Measurements from ENCODE around the gene MOCS1.

The MOCS1 gene

DNA sequence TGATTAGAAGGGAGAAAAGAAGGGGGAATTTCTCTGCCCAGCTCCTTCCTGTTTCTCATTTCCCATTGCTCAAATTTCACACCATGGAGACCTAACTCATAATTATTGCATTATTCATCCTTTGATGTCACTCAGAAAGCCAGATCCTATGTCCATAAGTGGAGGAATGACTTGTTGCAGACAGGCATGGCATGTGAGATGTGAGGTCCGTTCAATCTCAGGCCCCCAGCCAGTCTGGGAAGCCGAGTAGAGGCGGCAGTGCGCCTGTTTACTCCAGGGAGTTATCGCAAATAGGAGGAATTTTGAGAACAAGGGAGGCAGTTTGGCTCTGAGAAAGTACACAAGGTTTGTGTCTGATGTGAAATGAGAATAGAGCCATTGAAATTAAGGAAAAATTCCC lies 26.9 kb upstream of the MOCS1 start:
- no peaks in the 10 kb centered on the region for H3K4me1 ChIP-seq (ENCODE audit: control insufficient read depth, insufficient read depth, low read length)
- H3K9me3 ChIP-seq (ENCODE audit: control insufficient read depth, insufficient read depth, low read depth, low read length): no peaks in the 10 kb centered on the region
- TF ChIP-seq RBAK (tag by site-specific recombination; IDR thresholded peaks at IDR 0.05): no peak
- H3K36me3 ChIP-seq (ENCODE audit: control insufficient read depth in 2 of 2, insufficient read depth in 1 of 2, low read length in 2 of 2): no peaks in the 10 kb centered on the region
- H3K4me3 ChIP-seq (ENCODE audit: low read depth, low read length): no peak overlapping the region
- ChIA-PET POLR2A (no interaction called here), CTCF (interaction anchor here (0.6 kb wide), 1 partner anchor 1373 kb away, joined by 3 read pairs; no protein-coding TSS in a partner anchor)
- H3K27ac ChIP-seq (ENCODE audit: extremely low read depth, low read depth, low read length): no peak overlapping the region

GRCh38 chr6:39958947-39959346 lies 24.7 kb upstream of the MOCS1 start:
- no peaks in the 10 kb centered on the region for H3K9me3 ChIP-seq (ENCODE audit: control insufficient read depth, insufficient read depth, low read depth, low read length)
- no peak overlapping the region for H3K4me3 ChIP-seq (ENCODE audit: low read depth, low read length)
- H3K27ac ChIP-seq (ENCODE audit: extremely low read depth, low read depth, low read length): no peak overlapping the region
- ChIA-PET POLR2A (no interaction called here), CTCF (interaction anchor here (0.6 kb wide), 1 partner anchor 589 kb away, joined by 3 read pairs; no protein-coding TSS in a partner anchor)
- no peaks in the 10 kb centered on the region for H3K36me3 ChIP-seq (ENCODE audit: control insufficient read depth in 2 of 2, insufficient read depth in 1 of 2, low read length in 2 of 2)
- TF ChIP-seq ZNF670 (tag by site-specific recombination; IDR thresholded peaks at IDR 0.05; ENCODE audit: low read depth) (no peak), ZNF529 (tag by site-specific recombination; IDR thresholded peaks at IDR 0.05; ENCODE audit: insufficient replicate concordance) (no peak), ZSCAN23 (tag by site-specific recombination; IDR thresholded peaks at IDR 0.05) (no peak), ZNF645 (tag by site-specific recombination; IDR thresholded peaks at IDR 0.05) (no peak), SCRT2 (tag by site-specific recombination; IDR thresholded peaks at IDR 0.05) (no peak), ZNF16 (tag by site-specific recombination; IDR thresholded peaks at IDR 0.05; ENCODE audit: low read depth) (no peak), ZNF654 (tag by site-specific recombination; IDR thresholded peaks at IDR 0.05; ENCODE audit: low read depth) (no peak), ZNF549 (tag by site-specific recombination; IDR thresholded peaks at IDR 0.05) (no peak), ZNF19 (tag by site-specific recombination; IDR thresholded peaks at IDR 0.05; ENCODE audit: low read depth) (no peak), ZNF274 (IDR thresholded peaks at IDR 0.05; ENCODE audit: low read length) (no peak), ZNF274 (tag by site-specific recombination; IDR thresholded peaks at IDR 0.05; ENCODE audit: borderline replicate concordance) (no peak)
- TF ChIP-seq, protein P1, sequence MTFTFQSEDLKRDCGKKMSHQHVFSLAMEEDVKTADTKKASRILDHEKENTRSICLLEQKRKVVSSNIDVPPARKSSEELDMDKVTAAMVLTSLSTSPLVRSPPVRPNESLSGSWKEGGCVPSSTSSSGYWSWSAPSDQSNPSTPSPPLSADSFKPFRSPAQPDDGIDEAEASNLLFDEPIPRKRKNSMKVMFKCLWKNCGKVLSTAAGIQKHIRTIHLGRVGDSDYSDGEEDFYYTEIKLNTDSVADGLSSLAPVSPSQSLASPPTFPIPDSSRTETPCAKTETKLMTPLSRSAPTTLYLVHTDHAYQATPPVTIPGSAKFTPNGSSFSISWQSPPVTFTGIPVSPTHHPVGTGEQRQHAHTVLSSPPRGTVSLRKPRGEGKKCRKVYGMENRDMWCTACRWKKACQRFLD (tag by site-specific recombination; IDR thresholded peaks at IDR 0.05): no peak
- H3K4me1 ChIP-seq (ENCODE audit: control insufficient read depth, insufficient read depth, low read length): no peaks in the 10 kb centered on the region

DNA sequence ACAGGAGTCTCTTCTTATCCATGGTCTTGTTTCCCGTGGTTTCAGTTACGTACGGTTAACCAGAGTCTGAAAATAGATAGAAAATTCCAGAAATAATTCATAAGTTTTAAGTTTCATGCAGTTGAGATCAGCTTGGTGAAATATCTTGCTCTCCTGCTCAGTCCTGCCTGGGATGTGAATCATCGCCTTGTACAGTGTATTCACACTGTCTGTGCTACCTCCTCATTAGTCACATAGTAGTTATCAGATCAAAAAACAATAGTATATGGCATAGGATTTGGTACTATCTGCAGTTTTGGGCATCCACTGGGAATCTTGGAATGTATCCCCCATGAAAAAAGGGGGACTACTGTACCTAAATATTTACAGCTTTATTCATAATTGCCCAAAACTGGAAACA lies 22.7 kb upstream of the MOCS1 start:
- H3K4me1 ChIP-seq (ENCODE audit: control insufficient read depth, insufficient read depth, low read length): no peaks in the 10 kb centered on the region
- no peaks in the 10 kb centered on the region for H3K36me3 ChIP-seq (ENCODE audit: control insufficient read depth in 2 of 2, insufficient read depth in 1 of 2, low read length in 2 of 2)
- H3K9me3 ChIP-seq (ENCODE audit: control insufficient read depth, insufficient read depth, low read depth, low read length): no peaks in the 10 kb centered on the region
- H3K4me3 ChIP-seq (ENCODE audit: low read depth, low read length): no peak overlapping the region
- H3K27ac ChIP-seq (ENCODE audit: extremely low read depth, low read depth, low read length): no peak overlapping the region
- ChIA-PET CTCF (no interaction called here), POLR2A (no interaction called here)
- TF ChIP-seq REPIN1 (tag by site-specific recombination; IDR thresholded peaks at IDR 0.05; ENCODE audit: low read depth) (no peak), HOXD13 (CRISPR knock-in tag; IDR thresholded peaks at IDR 0.05; ENCODE audit: borderline replicate concordance) (no peak), ZBTB6 (tag by site-specific recombination; IDR thresholded peaks at IDR 0.05) (no peak), ZNF112 (tag by site-specific recombination; IDR thresholded peaks at IDR 0.05) (no peak), ZNF544 (tag by site-specific recombination; IDR thresholded peaks at IDR 0.05) (no peak), ZBTB17 (tag by site-specific recombination; IDR thresholded peaks at IDR 0.05) (no peak), SALL2 (tag by site-specific recombination; IDR thresholded peaks at IDR 0.05; ENCODE audit: borderline replicate concordance) (no peak), ZFP3 (tag by site-specific recombination; IDR thresholded peaks at IDR 0.05; ENCODE audit: low read depth) (no peak), ZNF2 (tag by site-specific recombination; IDR thresholded peaks at IDR 0.05) (no peak), ZNF785 (tag by site-specific recombination; IDR thresholded peaks at IDR 0.05) (no peak), ZNF473 (tag by site-specific recombination; IDR thresholded peaks at IDR 0.05) (no peak)
- TF ChIP-seq, protein P2, sequence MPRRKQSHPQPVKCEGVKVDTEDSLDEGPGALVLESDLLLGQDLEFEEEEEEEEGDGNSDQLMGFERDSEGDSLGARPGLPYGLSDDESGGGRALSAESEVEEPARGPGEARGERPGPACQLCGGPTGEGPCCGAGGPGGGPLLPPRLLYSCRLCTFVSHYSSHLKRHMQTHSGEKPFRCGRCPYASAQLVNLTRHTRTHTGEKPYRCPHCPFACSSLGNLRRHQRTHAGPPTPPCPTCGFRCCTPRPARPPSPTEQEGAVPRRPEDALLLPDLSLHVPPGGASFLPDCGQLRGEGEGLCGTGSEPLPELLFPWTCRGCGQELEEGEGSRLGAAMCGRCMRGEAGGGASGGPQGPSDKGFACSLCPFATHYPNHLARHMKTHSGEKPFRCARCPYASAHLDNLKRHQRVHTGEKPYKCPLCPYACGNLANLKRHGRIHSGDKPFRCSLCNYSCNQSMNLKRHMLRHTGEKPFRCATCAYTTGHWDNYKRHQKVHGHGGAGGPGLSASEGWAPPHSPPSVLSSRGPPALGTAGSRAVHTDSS (tag by site-specific recombination; IDR thresholded peaks at IDR 0.05): no peak
- TF ChIP-seq, protein P3, sequence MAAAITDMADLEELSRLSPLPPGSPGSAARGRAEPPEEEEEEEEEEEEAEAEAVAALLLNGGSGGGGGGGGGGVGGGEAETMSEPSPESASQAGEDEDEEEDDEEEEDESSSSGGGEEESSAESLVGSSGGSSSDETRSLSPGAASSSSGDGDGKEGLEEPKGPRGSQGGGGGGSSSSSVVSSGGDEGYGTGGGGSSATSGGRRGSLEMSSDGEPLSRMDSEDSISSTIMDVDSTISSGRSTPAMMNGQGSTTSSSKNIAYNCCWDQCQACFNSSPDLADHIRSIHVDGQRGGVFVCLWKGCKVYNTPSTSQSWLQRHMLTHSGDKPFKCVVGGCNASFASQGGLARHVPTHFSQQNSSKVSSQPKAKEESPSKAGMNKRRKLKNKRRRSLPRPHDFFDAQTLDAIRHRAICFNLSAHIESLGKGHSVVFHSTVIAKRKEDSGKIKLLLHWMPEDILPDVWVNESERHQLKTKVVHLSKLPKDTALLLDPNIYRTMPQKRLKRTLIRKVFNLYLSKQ (tag by site-specific recombination; IDR thresholded peaks at IDR 0.05; ENCODE audit: borderline replicate concordance): no peak
